ENCODE measurements around the gene EFNA5.

The EFNA5 gene

GRCh38 chr5:107422494-107422893, 248.2 kb downstream of the EFNA5 start:
- DNase-seq (ENCODE audit: low read depth) = no peak
- no peak overlapping the region for H3K4me3 ChIP-seq (ENCODE audit: low read depth, low read length)
- in situ Hi-C loops (cut with HindIII; ENCODE audit: low sequenced_read_pairs) = no loop called here
- no peak for TF ChIP-seq CTCF (IDR thresholded peaks at IDR 0.05; ENCODE audit: low read depth, low read length, missing control alignments)

- in situ Hi-C loops (cut with HindIII; ENCODE audit: low sequenced_read_pairs) = no loop called here
- TF ChIP-seq CTCF (IDR thresholded peaks at IDR 0.05; ENCODE audit: low read depth, low read length, missing control alignments) = no peak
- no peak for DNase-seq (ENCODE audit: low read depth)
- H3K4me3 ChIP-seq (ENCODE audit: low read depth, low read length) = no peak overlapping the region
Measured at GRCh38 chr5:107419498-107419897, 251.2 kb downstream of the EFNA5 start.

GRCh38 chr5:107418902-107419301, 251.8 kb downstream of the EFNA5 start:
- DNase-seq (ENCODE audit: low read depth) = no peak
- in situ Hi-C loops (cut with HindIII; ENCODE audit: low sequenced_read_pairs) = no loop called here
- TF ChIP-seq CTCF (IDR thresholded peaks at IDR 0.05; ENCODE audit: low read depth, low read length, missing control alignments) = no peak
- no peak overlapping the region for H3K4me3 ChIP-seq (ENCODE audit: low read depth, low read length)

- no peak for TF ChIP-seq CTCF (IDR thresholded peaks at IDR 0.05; ENCODE audit: low read depth, low read length, missing control alignments)
- H3K4me3 ChIP-seq (ENCODE audit: low read depth, low read length) = no peak overlapping the region
- no peak for DNase-seq (ENCODE audit: low read depth)
- in situ Hi-C loops (cut with HindIII; ENCODE audit: low sequenced_read_pairs) = no loop called here
Measured at GRCh38 chr5:107418071-107418470, 252.7 kb downstream of the EFNA5 start.

GRCh38 chr5:107415762-107416161, 255.0 kb downstream of the EFNA5 start:
- no peak for TF ChIP-seq CTCF (IDR thresholded peaks at IDR 0.05; ENCODE audit: low read depth, low read length, missing control alignments)
- H3K4me3 ChIP-seq (ENCODE audit: low read depth, low read length) = no peak overlapping the region
- in situ Hi-C loops (cut with HindIII; ENCODE audit: low sequenced_read_pairs) = no loop called here
- DNase-seq (ENCODE audit: low read depth) = no peak

- DNase-seq (ENCODE audit: low read depth) = no peak
- no peak for TF ChIP-seq CTCF (IDR thresholded peaks at IDR 0.05; ENCODE audit: low read depth, low read length, missing control alignments)
- in situ Hi-C loops (cut with HindIII; ENCODE audit: low sequenced_read_pairs) = no loop called here
- H3K4me3 ChIP-seq (ENCODE audit: low read depth, low read length) = no peak overlapping the region
Measured at GRCh38 chr5:107414802-107415201, 255.9 kb downstream of the EFNA5 start.

- in situ Hi-C loops (cut with HindIII; ENCODE audit: low sequenced_read_pairs) = no loop called here
- no peak overlapping the region for H3K4me3 ChIP-seq (ENCODE audit: low read depth, low read length)
- TF ChIP-seq CTCF (IDR thresholded peaks at IDR 0.05; ENCODE audit: low read depth, low read length, missing control alignments) = no peak
- DNase-seq (ENCODE audit: low read depth) = no peak
Measured at GRCh38 chr5:107413754-107414153, 257.0 kb downstream of the EFNA5 start.

Data from astrocyte of the cerebellum (primary cell).